ENCODE data around the gene COL4A1.

The COL4A1 gene

DNA sequence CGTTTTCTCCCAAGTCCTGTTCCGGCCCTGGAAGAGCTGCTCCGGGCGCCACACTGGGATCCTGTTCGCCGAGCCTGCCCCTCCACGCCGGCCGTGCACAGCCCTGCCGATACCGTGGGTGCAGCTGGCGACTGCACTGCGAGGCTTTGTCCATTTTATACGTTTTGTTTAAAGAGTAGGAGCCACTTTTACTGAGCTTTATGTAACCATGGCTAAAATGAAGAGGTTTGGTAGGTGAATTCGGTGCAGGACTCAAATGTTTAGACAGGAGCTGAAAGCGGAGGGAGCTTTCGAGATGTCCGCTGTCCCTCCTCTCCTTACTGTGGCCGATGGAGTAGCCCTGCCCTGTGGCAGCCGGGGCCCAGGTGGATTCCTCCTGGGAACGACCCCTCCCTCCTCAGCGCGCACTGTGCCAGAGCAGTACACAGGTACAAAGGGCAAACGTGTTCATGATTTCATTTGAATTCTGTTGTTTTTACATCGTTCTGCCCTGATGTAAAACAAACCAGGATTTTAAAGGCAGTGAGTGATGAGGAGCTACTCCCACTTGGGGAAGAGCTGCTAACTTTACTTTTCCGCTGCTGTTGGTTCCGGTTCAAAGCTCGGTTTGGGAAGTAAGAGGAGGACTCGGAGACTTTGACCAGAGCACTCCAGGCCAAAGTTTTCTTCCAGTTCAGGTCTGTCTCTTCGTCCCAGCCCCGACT is 1.9 kb upstream of the COL4A1 start:
- Mint-ChIP-seq H3K27ac (ENCODE audit: low read depth) (no peak overlapping the region), H3K4me3 (no peak overlapping the region), H3K27me3 (peaks cover 74% of the 10 kb centered on the region), H3K36me3 (ENCODE audit: insufficient read depth) (no peaks in the 10 kb centered on the region), H3K4me1 (peaks cover 6% of the 10 kb centered on the region), H3K9me3 (no peaks in the 10 kb centered on the region)
- ATAC-seq (replicated peaks; ENCODE audit: extremely low read depth, poor library complexity, severe bottlenecking) = no peak
- no peak for DNase-seq (ENCODE audit: low spot score in 2 of 2)

DNA sequence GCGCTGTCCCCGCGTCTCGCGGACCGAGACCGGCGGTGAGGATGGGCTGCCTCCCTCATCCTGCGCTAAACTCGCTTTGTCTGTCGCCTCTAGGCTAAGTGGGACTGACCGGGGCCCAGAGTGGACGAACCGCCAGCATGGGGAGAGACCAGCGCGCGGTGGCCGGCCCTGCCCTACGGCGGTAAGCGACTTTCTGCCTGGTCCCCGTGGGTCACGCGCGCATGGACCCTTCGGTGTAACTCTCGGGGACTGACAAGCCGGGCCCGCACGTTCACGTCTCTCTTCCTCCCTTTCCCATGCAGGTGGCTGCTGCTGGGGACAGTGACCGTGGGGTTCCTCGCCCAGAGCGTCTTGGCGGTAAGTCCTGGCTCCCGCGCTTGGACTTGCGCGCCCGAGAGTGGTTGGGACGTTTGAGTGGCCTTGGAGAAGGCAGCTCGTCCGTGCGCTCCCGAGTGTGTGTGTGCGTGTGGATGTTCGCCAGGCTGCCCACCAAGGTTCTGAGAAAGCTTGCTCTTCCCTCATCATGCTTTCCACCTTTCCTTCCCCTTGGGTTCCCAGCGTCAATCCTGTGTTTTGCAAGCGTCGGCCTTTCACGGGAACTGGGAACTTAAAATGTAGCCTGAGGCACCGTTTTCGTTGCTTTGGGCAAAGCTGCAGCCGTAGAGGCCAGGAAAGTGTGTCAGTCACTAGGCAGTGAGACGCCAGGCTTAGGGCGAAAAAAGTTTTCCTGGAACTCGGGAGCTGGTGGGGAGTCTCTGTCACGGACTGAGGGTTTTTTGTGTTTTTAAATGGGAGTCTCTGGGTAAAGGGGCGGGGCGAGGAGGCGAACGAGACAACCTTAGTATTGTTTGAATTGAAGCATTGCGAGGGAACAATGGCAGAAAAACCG is 1.1 kb upstream of the COL4A1 start:
- Mint-ChIP-seq H3K4me3 (no peak overlapping the region), H3K36me3 (ENCODE audit: insufficient read depth) (no peaks in the 10 kb centered on the region), H3K27ac (ENCODE audit: low read depth) (no peak overlapping the region), H3K9me3 (no peaks in the 10 kb centered on the region), H3K4me1 (peaks cover 6% of the 10 kb centered on the region), H3K27me3 (peaks cover 80% of the 10 kb centered on the region)
- DNase-seq (ENCODE audit: low spot score in 2 of 2) (no peak), ATAC-seq (replicated peaks; ENCODE audit: extremely low read depth, poor library complexity, severe bottlenecking) (no peak)

DNA sequence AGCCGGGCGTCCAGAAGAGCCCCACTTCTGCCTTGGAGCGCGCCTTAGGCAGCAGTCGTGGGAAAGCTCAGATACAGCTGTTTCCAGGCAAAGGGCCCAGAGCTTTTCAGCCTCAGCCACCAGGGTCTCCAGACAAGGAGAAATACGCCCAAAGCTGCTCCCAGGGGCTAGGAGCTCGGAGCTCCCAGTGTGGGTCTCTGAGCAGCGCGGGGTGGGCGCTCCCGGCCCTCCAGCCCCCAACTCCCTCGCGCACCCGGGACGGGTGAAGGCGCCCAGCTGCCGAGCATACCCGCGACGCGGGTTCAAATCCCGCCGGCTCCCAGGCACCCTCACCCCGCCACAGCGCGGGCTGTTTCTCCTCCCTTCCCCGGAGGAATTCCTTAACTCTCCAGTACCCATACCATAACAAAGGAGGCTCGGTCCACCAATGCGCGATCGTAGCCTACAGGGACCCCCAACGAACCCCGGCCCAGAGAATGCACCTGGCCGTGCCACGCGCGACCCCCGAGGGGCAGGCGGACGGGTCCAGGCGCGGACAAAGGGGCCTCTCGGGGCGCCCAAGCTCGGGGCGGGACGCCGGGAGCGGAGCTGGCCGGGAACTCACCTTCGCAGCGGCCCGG is 507 bp downstream of the COL4A1 start:
- Mint-ChIP-seq H3K4me1 (peaks cover 6% of the 10 kb centered on the region), H3K27me3 (peaks cover 79% of the 10 kb centered on the region), H3K27ac (ENCODE audit: low read depth) (no peak overlapping the region), H3K36me3 (ENCODE audit: insufficient read depth) (no peaks in the 10 kb centered on the region), H3K9me3 (no peaks in the 10 kb centered on the region), H3K4me3 (no peak overlapping the region)
- ATAC-seq (replicated peaks; ENCODE audit: extremely low read depth, poor library complexity, severe bottlenecking) (no peak), DNase-seq (ENCODE audit: low spot score in 2 of 2) (no peak)

DNA sequence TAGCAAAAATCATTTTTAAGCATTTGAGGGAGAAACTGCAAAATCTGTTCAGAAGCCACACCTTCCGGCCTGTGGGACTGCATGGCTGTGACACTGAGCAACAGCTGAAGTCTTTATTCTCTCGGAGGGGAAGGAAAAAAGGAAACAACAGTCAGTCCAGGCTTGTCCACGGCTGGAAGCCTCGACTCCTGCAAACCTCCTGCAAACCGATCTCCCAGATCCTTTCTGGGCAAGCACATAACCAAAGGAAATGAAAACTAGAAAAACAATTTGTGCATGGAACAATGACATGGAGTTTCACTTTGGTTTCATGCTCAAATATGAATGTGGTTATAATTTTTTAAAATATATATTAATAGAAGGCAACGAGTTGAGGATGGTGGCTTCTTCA is 1.0 kb downstream of the COL4A1 start:
- Mint-ChIP-seq H3K27me3 (peaks cover 79% of the 10 kb centered on the region), H3K9me3 (no peaks in the 10 kb centered on the region), H3K27ac (ENCODE audit: low read depth) (no peak overlapping the region), H3K4me1 (peaks cover 6% of the 10 kb centered on the region), H3K4me3 (no peak overlapping the region), H3K36me3 (ENCODE audit: insufficient read depth) (no peaks in the 10 kb centered on the region)
- DNase-seq (ENCODE audit: low spot score in 2 of 2) (no peak), ATAC-seq (replicated peaks; ENCODE audit: extremely low read depth, poor library complexity, severe bottlenecking) (no peak)

DNA sequence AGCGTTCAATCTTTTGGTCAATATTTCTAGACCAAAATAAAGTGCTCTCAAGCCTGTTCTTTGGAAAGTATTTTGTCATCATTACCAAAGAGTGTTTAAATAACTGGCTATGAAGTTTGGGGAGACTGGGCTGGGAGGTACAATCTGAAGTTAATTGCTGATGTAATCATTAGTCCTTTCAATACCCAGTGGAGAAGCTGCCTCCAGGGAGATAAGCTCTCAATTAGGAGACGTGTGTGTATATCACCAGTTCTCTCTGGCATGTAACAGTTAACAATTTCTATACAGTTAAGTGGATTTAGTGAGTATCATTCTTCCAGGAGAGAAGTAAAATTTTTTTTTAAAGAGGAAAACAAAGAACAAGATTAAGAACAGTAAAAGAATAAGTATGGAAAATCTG is 1.4 kb downstream of the COL4A1 start:
- no peak overlapping the region for H3K27ac Mint-ChIP-seq (ENCODE audit: low read depth)
- H3K4me3 Mint-ChIP-seq = no peak overlapping the region
- peaks cover 79% of the 10 kb centered on the region for H3K27me3 Mint-ChIP-seq
- H3K36me3 Mint-ChIP-seq (ENCODE audit: insufficient read depth) = no peaks in the 10 kb centered on the region
- DNase-seq (ENCODE audit: low spot score in 2 of 2) (no peak), ATAC-seq (replicated peaks; ENCODE audit: extremely low read depth, poor library complexity, severe bottlenecking) (no peak)
- peaks cover 6% of the 10 kb centered on the region for H3K4me1 Mint-ChIP-seq
- H3K9me3 Mint-ChIP-seq = no peaks in the 10 kb centered on the region

DNA sequence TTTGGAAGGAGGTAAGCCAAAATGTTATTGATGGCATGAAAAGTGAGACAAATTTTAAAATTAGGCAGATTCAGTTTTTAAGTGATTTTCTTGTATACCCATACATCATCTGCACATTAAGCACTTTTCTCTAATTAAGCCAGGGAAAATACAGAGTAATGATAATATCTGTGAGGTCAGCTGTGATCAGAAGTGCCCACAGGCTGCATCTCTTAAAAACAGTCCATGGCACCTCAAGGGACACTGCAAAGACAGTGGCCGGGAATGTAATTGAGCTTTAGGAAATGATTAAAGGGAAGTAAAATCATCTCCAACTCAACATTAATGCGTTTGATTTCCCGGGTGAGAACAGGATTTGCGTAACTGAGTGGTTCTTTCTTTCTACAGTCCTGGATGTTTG is 2.0 kb downstream of the COL4A1 start:
- no peaks in the 10 kb centered on the region for H3K36me3 Mint-ChIP-seq (ENCODE audit: insufficient read depth)
- H3K27me3 Mint-ChIP-seq = peaks cover 78% of the 10 kb centered on the region
- no peak overlapping the region for H3K27ac Mint-ChIP-seq (ENCODE audit: low read depth)
- H3K4me1 Mint-ChIP-seq = peaks cover 6% of the 10 kb centered on the region
- no peak overlapping the region for H3K4me3 Mint-ChIP-seq
- H3K9me3 Mint-ChIP-seq = no peaks in the 10 kb centered on the region
- DNase-seq (ENCODE audit: low spot score in 2 of 2) = no peak
- ATAC-seq (replicated peaks; ENCODE audit: extremely low read depth, poor library complexity, severe bottlenecking) = no peak

DNA sequence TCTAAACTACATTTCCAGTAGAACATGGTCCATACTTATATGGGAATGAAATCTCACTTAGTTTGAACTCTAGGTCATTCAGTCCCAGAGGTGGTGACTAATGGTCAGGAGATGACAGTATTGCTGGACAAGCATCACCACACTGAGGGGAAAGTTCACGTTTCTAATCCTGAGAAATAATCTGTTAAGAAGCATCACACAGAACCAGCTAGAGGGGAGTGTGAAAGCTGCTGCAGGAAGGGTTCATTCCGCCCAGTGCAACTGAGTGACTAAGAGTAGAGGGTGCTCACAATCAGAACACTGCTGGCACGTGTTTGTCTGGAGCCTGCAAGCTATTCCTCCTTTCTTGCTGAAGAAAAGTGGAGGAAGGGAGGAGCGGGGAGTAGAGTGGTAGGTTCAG is 2.7 kb downstream of the COL4A1 start:
- Mint-ChIP-seq H3K9me3 (no peaks in the 10 kb centered on the region), H3K36me3 (ENCODE audit: insufficient read depth) (no peaks in the 10 kb centered on the region), H3K27ac (ENCODE audit: low read depth) (no peak overlapping the region), H3K4me3 (no peak overlapping the region), H3K27me3 (peaks cover 76% of the 10 kb centered on the region), H3K4me1 (peaks cover 6% of the 10 kb centered on the region)
- ATAC-seq (replicated peaks; ENCODE audit: extremely low read depth, poor library complexity, severe bottlenecking) (no peak), DNase-seq (ENCODE audit: low spot score in 2 of 2) (no peak)

DNA sequence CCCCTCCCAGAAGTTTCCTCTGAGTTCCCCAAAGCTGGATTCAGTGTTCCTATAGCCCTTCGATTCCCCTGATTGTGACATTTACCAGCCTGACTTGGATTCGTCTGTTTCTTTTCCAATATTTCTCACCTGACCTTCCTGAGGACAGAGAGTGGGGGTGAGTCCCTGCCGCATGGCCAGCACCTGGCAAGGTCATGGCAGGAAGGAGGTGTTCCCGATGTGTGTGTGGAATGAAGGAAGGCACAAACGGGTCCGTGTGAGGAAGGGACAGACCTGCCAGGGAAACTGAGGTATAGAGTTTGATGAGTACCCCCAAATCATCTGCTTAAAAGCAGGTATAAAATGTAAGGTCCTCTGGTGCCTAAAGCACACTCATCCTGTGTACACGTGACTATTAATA is 3.3 kb downstream of the COL4A1 start:
- no peak for DNase-seq (ENCODE audit: low spot score in 2 of 2)
- Mint-ChIP-seq H3K27ac (ENCODE audit: low read depth) (no peak overlapping the region), H3K9me3 (no peaks in the 10 kb centered on the region), H3K27me3 (peaks cover 76% of the 10 kb centered on the region), H3K4me3 (no peak overlapping the region), H3K4me1 (peaks cover 6% of the 10 kb centered on the region), H3K36me3 (ENCODE audit: insufficient read depth) (no peaks in the 10 kb centered on the region)
- no peak for ATAC-seq (replicated peaks; ENCODE audit: extremely low read depth, poor library complexity, severe bottlenecking)

DNA sequence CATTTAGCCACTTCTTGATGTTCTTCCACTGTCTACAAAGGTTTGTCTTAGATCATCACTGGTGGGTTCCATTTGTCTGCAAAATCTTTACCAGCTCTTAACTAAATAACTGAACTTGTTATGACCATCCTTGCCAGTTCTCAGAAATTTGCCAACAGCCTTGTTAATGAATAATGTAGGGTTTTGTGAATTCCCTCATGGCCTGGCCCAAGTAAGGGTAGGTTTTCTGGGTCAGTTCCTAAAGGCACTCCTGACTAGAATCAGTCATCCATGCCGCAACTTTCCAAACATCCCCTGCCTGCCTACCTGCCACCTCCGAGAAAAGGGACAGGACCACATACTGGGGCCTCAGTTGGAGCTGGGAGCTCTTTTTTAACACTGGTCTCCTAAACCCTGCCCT is 4.0 kb downstream of the COL4A1 start:
- Mint-ChIP-seq H3K27me3 (peaks cover 74% of the 10 kb centered on the region), H3K4me1 (peaks cover 1% of the 10 kb centered on the region), H3K4me3 (no peak overlapping the region), H3K27ac (ENCODE audit: low read depth) (no peak overlapping the region), H3K9me3 (no peaks in the 10 kb centered on the region), H3K36me3 (ENCODE audit: insufficient read depth) (no peaks in the 10 kb centered on the region)
- ATAC-seq (replicated peaks; ENCODE audit: extremely low read depth, poor library complexity, severe bottlenecking) (no peak), DNase-seq (ENCODE audit: low spot score in 2 of 2) (no peak)

DNA sequence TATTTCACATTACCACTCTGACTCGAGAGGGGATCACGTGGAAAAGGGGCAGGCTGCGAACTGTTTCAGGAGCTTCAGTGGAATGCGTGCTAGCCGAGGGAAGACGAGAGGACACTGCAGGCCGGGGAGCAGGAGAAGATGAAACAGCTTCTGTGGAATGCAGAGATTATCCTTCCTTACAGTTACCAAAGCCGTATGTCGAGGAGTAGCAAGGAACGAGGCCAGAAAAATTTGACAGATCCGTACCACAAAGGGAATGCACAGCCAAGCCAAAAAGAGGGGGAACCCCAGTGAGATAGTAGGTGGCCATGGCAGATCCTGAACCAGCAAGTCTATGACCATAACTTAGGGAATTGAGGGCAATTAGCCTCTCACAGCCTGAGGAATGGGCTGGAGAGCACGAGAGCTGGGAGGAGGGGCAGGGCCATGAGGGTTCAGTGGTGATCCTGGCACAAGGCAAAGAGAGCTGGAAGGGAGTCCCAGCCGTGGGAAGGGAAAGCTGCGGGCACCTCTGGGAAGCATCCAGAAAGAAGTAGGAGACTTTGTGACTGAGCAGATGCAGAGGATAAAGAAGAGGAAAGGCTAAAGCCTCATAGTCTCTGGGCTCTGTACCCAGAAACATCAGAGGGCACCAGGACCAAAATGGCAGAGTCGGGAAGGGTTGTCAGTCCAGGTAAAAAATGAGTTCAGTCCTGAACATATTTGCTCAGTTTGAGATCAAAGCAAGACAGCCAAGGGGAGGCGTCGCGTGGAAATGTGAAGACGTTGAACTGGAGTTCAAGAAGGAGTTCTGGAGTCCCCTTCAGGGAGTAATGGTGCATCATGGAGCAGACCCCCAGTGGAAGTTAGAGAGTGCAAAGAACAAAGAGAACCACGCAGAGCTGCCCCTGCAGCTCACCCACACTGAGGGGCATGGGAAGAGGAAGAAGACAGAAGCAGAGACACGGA is 5.1 kb downstream of the COL4A1 start:
- Mint-ChIP-seq H3K4me1 (no peaks in the 10 kb centered on the region), H3K36me3 (ENCODE audit: insufficient read depth) (no peaks in the 10 kb centered on the region), H3K27me3 (peaks cover 81% of the 10 kb centered on the region), H3K4me3 (no peak overlapping the region), H3K9me3 (no peaks in the 10 kb centered on the region), H3K27ac (ENCODE audit: low read depth) (no peak overlapping the region)
- DNase-seq (ENCODE audit: low spot score in 2 of 2) (no peak), ATAC-seq (replicated peaks; ENCODE audit: extremely low read depth, poor library complexity, severe bottlenecking) (no peak)

DNA sequence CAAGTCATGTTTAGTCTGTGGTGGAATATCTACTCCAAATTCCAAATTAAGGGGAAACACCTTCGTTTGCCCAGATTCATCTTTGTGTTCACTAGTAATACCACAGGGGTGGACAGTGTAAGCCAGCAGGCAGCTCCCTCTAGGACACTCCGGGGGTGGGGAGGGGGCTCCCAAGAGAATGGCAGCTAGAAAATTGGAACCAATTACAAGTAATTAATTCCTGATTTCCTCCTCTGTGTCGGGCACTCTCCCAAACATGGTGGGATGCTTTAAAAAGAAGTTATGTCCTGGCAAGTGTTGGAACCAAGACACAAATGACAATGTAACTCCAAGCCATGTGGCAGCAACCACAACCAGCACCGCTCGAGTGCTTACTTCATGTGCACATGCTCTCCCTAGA is 5.9 kb downstream of the COL4A1 start:
- Mint-ChIP-seq H3K4me1 (no peaks in the 10 kb centered on the region), H3K9me3 (no peaks in the 10 kb centered on the region), H3K4me3 (no peak overlapping the region), H3K36me3 (ENCODE audit: insufficient read depth) (no peaks in the 10 kb centered on the region), H3K27ac (ENCODE audit: low read depth) (no peak overlapping the region), H3K27me3 (peaks cover 87% of the 10 kb centered on the region)
- ATAC-seq (replicated peaks; ENCODE audit: extremely low read depth, poor library complexity, severe bottlenecking) (no peak), DNase-seq (ENCODE audit: low spot score in 2 of 2) (no peak)
